ENCODE data around the gene SOCS7.

- TF ChIP-seq CTCF (conservative IDR thresholded peaks at IDR 0.05; ENCODE audit: low read depth, low read length) (no peak), EZH2 (IDR thresholded peaks at IDR 0.05; ENCODE audit: low read length, unreplicated experiment) (no peak), EZH2phosphoT487 (IDR thresholded peaks at IDR 0.05; ENCODE audit: borderline replicate concordance, low read length) (no peak)
These were observed 72.8 kb downstream of the SOCS7 start for GRCh38 chr17:38424297-38424972.

Measured in PC-3 (cell line).